A549 treated with CpdA at 1 μM for 4 hours (cell line): ENCODE measurements around the gene CMPK2. TPM values are rescaled to one million over a fixed set of nuclear protein-coding genes. Genes with fewer than 3 reads are reported as not detected.

Experiments
- total RNA-seq: library from RNA; stranded (reverse); fragments of 200-300 nt; extraction: Qiagen RNA extraction; gene quantifications from 5 replicates; pipeline ENCODE4 v1.2.3, GENCODE V29; 2022; ENCODE audit warnings: low read depth

Gene CMPK2
- 0.67 to 1.1 TPM (median 0.79 TPM) in 5 replicates for total RNA-seq

GRCh38 chr2:6865346-6866274, at the start of gene CMPK2:
Gene CMPK2 (minus strand): TSS chr2:6865907. CDS start chr2:6865696, 211 bp downstream.

GRCh38 chr2:6877402-6878304, 11.9 kb upstream of the CMPK2 start, which contains the start of gene RSAD2:
Gene RSAD2 (plus strand): TSS chr2:6877777. CDS start chr2:6877801, 24 bp downstream.

Other genes starting within 250 kb of the CMPK2 start
- 0.21 to 0.56 TPM (median 0.49 TPM) in 5 replicates for gene RSAD2, start 11.9 kb upstream of the CMPK2 start, total RNA-seq
- gene RNF144A, start 51.5 kb upstream of the CMPK2 start, total RNA-seq = 5.2 to 7.5 TPM (median 7.3 TPM) in 5 replicates